ENCODE data around the gene MYEF2. TPM values are rescaled to one million over a fixed set of nuclear protein-coding genes. Genes with fewer than 3 reads are reported as not detected.
A peak's percentile ranks its signal among the peaks of the same experiment; 100 is the strongest.

The MYEF2 gene
- total and polyA plus RNA-seq, 2 experiments from 2014 or later, result 62.0 to 79.7 TPM

GRCh38 chr15:48085591-48085930, 92.5 kb downstream of the MYEF2 start:
- DNase-seq (ENCODE audit: low spot score), result no peak
- Mint-ChIP-seq H3K9me3 (peaks cover 31% of the 10 kb centered on the region), H3K4me3 (no peak overlapping the region), H3K27ac (no peak overlapping the region), H3K36me3 (ENCODE audit: low read depth) (peaks cover 18% of the 10 kb centered on the region), H3K27me3 (ENCODE audit: insufficient read depth, low read depth, poor library complexity) (no peaks in the 10 kb centered on the region), H3K4me1 (peaks cover 2% of the 10 kb centered on the region; the same call in 1 of the 3 replicates)
- Histone ChIP-seq H4K20me1 (replicated peaks; ENCODE audit: insufficient read depth) (no peaks in the 10 kb centered on the region), H2AFZ (0 out of 2 replicates have a peak overlapping the region, but pooled peaks have one; percentile 23), H3K27ac (ENCODE audit: low read depth) (no peak overlapping the region), H3K4me1 (ENCODE audit: insufficient read depth) (no peaks in the 10 kb centered on the region), H3K4me2 (no peak overlapping the region), H3F3A (replicated peaks; ENCODE audit: low read depth) (no peaks in the 10 kb centered on the region), H3K27me3 (ENCODE audit: insufficient read depth) (no peaks in the 10 kb centered on the region), H3K9me2 (ENCODE audit: insufficient read depth) (0 out of 2 replicates have a peak, but pooled peaks cover 3% of the 10 kb centered on the region), H3K4me3 (no peak overlapping the region), H3K79me2 (replicated peaks; ENCODE audit: insufficient read depth) (no peaks in the 10 kb centered on the region), H3K36me3 (ENCODE audit: insufficient read depth) (no peaks in the 10 kb centered on the region)
- ATAC-seq, result no peak
- TF ChIP-seq, protein P1, sequence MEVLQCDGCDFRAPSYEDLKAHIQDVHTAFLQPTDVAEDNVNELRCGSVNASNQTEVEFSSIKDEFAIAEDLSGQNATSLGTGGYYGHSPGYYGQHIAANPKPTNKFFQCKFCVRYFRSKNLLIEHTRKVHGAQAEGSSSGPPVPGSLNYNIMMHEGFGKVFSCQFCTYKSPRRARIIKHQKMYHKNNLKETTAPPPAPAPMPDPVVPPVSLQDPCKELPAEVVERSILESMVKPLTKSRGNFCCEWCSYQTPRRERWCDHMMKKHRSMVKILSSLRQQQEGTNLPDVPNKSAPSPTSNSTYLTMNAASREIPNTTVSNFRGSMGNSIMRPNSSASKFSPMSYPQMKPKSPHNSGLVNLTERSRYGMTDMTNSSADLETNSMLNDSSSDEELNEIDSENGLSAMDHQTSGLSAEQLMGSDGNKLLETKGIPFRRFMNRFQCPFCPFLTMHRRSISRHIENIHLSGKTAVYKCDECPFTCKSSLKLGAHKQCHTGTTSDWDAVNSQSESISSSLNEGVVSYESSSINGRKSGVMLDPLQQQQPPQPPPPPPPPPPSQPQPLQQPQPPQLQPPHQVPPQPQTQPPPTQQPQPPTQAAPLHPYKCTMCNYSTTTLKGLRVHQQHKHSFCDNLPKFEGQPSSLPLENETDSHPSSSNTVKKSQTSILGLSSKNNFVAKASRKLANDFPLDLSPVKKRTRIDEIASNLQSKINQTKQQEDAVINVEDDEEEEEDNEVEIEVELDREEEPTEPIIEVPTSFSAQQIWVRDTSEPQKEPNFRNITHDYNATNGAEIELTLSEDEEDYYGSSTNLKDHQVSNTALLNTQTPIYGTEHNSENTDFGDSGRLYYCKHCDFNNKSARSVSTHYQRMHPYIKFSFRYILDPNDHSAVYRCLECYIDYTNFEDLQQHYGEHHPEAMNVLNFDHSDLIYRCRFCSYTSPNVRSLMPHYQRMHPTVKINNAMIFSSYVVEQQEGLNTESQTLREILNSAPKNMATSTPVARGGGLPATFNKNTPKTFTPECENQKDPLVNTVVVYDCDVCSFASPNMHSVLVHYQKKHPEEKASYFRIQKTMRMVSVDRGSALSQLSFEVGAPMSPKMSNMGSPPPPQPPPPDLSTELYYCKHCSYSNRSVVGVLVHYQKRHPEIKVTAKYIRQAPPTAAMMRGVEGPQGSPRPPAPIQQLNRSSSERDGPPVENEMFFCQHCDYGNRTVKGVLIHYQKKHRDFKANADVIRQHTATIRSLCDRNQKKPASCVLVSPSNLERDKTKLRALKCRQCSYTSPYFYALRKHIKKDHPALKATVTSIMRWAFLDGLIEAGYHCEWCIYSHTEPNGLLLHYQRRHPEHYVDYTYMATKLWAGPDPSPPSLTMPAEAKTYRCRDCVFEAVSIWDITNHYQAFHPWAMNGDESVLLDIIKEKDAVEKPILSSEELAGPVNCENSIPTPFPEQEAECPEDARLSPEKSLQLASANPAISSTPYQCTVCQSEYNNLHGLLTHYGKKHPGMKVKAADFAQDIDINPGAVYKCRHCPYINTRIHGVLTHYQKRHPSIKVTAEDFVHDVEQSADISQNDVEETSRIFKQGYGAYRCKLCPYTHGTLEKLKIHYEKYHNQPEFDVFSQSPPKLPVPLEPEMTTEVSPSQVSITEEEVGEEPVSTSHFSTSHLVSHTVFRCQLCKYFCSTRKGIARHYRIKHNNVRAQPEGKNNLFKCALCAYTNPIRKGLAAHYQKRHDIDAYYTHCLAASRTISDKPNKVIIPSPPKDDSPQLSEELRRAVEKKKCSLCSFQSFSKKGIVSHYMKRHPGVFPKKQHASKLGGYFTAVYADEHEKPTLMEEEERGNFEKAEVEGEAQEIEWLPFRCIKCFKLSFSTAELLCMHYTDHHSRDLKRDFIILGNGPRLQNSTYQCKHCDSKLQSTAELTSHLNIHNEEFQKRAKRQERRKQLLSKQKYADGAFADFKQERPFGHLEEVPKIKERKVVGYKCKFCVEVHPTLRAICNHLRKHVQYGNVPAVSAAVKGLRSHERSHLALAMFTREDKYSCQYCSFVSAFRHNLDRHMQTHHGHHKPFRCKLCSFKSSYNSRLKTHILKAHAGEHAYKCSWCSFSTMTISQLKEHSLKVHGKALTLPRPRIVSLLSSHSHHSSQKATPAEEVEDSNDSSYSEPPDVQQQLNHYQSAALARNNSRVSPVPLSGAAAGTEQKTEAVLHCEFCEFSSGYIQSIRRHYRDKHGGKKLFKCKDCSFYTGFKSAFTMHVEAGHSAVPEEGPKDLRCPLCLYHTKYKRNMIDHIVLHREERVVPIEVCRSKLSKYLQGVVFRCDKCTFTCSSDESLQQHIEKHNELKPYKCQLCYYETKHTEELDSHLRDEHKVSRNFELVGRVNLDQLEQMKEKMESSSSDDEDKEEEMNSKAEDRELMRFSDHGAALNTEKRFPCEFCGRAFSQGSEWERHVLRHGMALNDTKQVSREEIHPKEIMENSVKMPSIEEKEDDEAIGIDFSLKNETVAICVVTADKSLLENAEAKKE (CRISPR knock-in tag; IDR thresholded peaks at IDR 0.05), result no peak
- no peak for TF ChIP-seq NANOG (IDR thresholded peaks at IDR 0.05; ENCODE audit: borderline replicate concordance)
- no peak for TF ChIP-seq EZH2 (IDR thresholded peaks at IDR 0.05; ENCODE audit: low read depth, unreplicated experiment)
- no peak for TF ChIP-seq EZH2phosphoT487 (IDR thresholded peaks at IDR 0.05; ENCODE audit: unreplicated experiment)
- TF ChIP-seq ETS1 (IDR thresholded peaks at IDR 0.05), result no peak
- no peak for TF ChIP-seq CREB1 (CRISPR knock-in tag; IDR thresholded peaks at IDR 0.05; ENCODE audit: low read depth)
- no peak for TF ChIP-seq REST (IDR thresholded peaks at IDR 0.05; ENCODE audit: unreplicated experiment)

Measured in GM23338 (cell line).